Measurements from ENCODE around the gene GALNT1.

GALNT1 gene

GRCh38 chr18:35582899-35583558 lies 1.5 kb downstream of the GALNT1 start:
- peak; percentile 19 for DNase-seq

- DNase-seq: no peak
Observed at GRCh38 chr18:35584735-35585134, 3.2 kb downstream of the GALNT1 start.

GRCh38 chr18:35585608-35586007 lies 4.1 kb downstream of the GALNT1 start:
- DNase-seq: no peak

GRCh38 chr18:35588122-35588521 lies 6.6 kb downstream of the GALNT1 start:
- no peak for DNase-seq

GRCh38 chr18:35588995-35589394 lies 7.5 kb downstream of the GALNT1 start:
- DNase-seq: no peak

- DNase-seq: no peak
Observed at GRCh38 chr18:35589546-35589945, 8.0 kb downstream of the GALNT1 start.

GRCh38 chr18:35590935-35591334 lies 9.4 kb downstream of the GALNT1 start:
- DNase-seq: no peak

GRCh38 chr18:35592298-35592697 lies 10.8 kb downstream of the GALNT1 start:
- DNase-seq: peak; percentile 45

GRCh38 chr18:35593859-35594258 lies 12.3 kb downstream of the GALNT1 start:
- DNase-seq: no peak

GRCh38 chr18:35597758-35598157 lies 16.2 kb downstream of the GALNT1 start:
- no peak for DNase-seq

GRCh38 chr18:35602193-35602820 lies 20.8 kb downstream of the GALNT1 start:
- no peak for DNase-seq

GRCh38 chr18:35603008-35603407 lies 21.5 kb downstream of the GALNT1 start:
- peak; percentile 11 for DNase-seq

- DNase-seq: peak; percentile 49
Observed at GRCh38 chr18:35603528-35603927, 22.0 kb downstream of the GALNT1 start.

GRCh38 chr18:35604369-35604768 lies 22.8 kb downstream of the GALNT1 start:
- no peak for DNase-seq

GRCh38 chr18:35605686-35606417 lies 24.3 kb downstream of the GALNT1 start:
- no peak for DNase-seq

- DNase-seq: no peak
Observed at GRCh38 chr18:35609236-35609635, 27.7 kb downstream of the GALNT1 start.

- DNase-seq: no peak
Observed at GRCh38 chr18:35610089-35610488, 28.5 kb downstream of the GALNT1 start.

- DNase-seq: no peak
Observed at GRCh38 chr18:35610724-35611123, 29.2 kb downstream of the GALNT1 start.

GRCh38 chr18:35611518-35611917 lies 30.0 kb downstream of the GALNT1 start:
- DNase-seq: no peak

- no peak for DNase-seq
Observed at GRCh38 chr18:35616074-35616473, 34.5 kb downstream of the GALNT1 start.

- DNase-seq: peak; percentile 91
Observed at GRCh38 chr18:35616664-35617423, 35.3 kb downstream of the GALNT1 start.

- DNase-seq: no peak
Observed at GRCh38 chr18:35617865-35618264, 36.3 kb downstream of the GALNT1 start.

- no peak for DNase-seq
Observed at GRCh38 chr18:35618289-35618688, 36.7 kb downstream of the GALNT1 start.
